Hepatocyte (in vitro differentiated cells): Measurements from ENCODE around the gene FPGS.

Source experiments
- CTCF ChIP-seq: fragments of 200-600 bp; sonication (generic); IDR thresholded peaks from 2 replicates; pipeline ENCODE4 v1.5.1; 2016; ENCODE audit warnings: antibody characterized with exemption, mild to moderate bottlenecking; ENCODE audit not compliant: poor library complexity
- EZH2 ChIP-seq: fragments of 200-600 bp; sonication (generic); IDR thresholded peaks from 2 replicates; pipeline ENCODE4 v1.6.1; 2016; ENCODE audit warnings: antibody characterized with exemption, mild to moderate bottlenecking, borderline replicate concordance
- EZH2phosphoT487 ChIP-seq: fragments of 200-600 bp; sonication (generic); IDR thresholded peaks from one replicate; pipeline ENCODE4 v1.6.1; 2018; ENCODE audit warnings: antibody characterized with exemption, mild to moderate bottlenecking, low read depth, moderate library complexity; ENCODE audit not compliant: unreplicated experiment, severe bottlenecking

GRCh38 chr9:127767410-127767809 is 35.3 kb upstream of the FPGS start:
- TF ChIP-seq CTCF: no peak
- no peak for TF ChIP-seq EZH2
- no peak for TF ChIP-seq EZH2phosphoT487
